Small intestine (tissue), 7 donors: ENCODE measurements around the gene TBXAS1. TPM values are rescaled to one million over a fixed set of nuclear protein-coding genes. Genes with fewer than 3 reads are reported as not detected.
A peak's percentile ranks its signal among the peaks of the same experiment; 100 is the strongest.

Experiments used
- DNase-seq, 2 donors: peaks; one replicate each; pipeline versions ENCODE4 v3.0.0 to v3.0.0-alpha.2; 2013
- FAIRE-seq: peaks from 2 replicates; lab custom pipeline; 2012; peaks lifted over from hg19 to GRCh38; lab: Jason Lieb, UNC
- H3K27ac ChIP-seq, 3 donors: one replicate each; pipeline ENCODE4 v1.5.1; 2013; ENCODE audit warnings: low read length in 2 of 3, mild to moderate bottlenecking in 2 of 3, control low read depth in 1 of 3, inconsistent platforms in 1 of 3, low read depth in 1 of 3, moderate library complexity in 1 of 3
- H3K27me3 ChIP-seq, 3 donors: one replicate each; pipeline ENCODE4 v1.6.1; 2013; ENCODE audit warnings: low read length in 3 of 3, inconsistent platforms in 1 of 3; ENCODE audit not compliant: control insufficient read depth in 3 of 3, insufficient read depth in 3 of 3
- H3K36me3 ChIP-seq, 3 donors: one replicate each; pipeline ENCODE4 v1.6.1; 2013; ENCODE audit warnings: low read length in 3 of 3, inconsistent platforms in 1 of 3, low read depth in 1 of 3, mild to moderate bottlenecking in 1 of 3, moderate library complexity in 1 of 3; ENCODE audit not compliant: control insufficient read depth in 3 of 3, insufficient read depth in 2 of 3
- H3K4me1 ChIP-seq, 3 donors: one replicate each; pipeline ENCODE4 v1.6.1; 2013; ENCODE audit warnings: low read length in 2 of 3, inconsistent platforms in 1 of 3, low read depth in 1 of 3, mild to moderate bottlenecking in 1 of 3, moderate library complexity in 1 of 3; ENCODE audit not compliant: control insufficient read depth in 3 of 3, insufficient read depth in 2 of 3
- H3K4me3 ChIP-seq, 3 donors: one replicate each; pipeline ENCODE4 v1.5.1; 2013; ENCODE audit warnings: low read length in 3 of 3, control low read depth in 1 of 3, inconsistent platforms in 1 of 3, low read depth in 1 of 3, mild to moderate bottlenecking in 1 of 3, moderate library complexity in 1 of 3
- H3K9me3 ChIP-seq, 2 donors: one replicate each; pipeline ENCODE4 v1.6.1; 2013; ENCODE audit warnings: low read depth in 1 of 2, low read length in 1 of 2; ENCODE audit not compliant: control insufficient read depth in 2 of 2, insufficient read depth in 1 of 2
- WGBS, 3 donors: extraction: QIAGEN DNeasy Blood & Tissue Kit; methylation state at CpG; one replicate each; pipeline ENCODE4 v1.1.7; 2013; 5-methylcytosine and 5-hydroxymethylcytosine counted together
- polyA plus RNA-seq, 4 donors: library from polyadenylated mRNA; stranded (reverse) in 3 of 4; unstranded in 1 of 4; fragments of 200-250 nt in 3 of 4; fragments of 120-200 nt in 1 of 4; gene quantifications; one replicate each; pipeline versions ENCODE4 v1.2.1 to v1.2.3, GENCODE V29; 2013
- donor health status: healthy with polysubstance abuse.
- donor health status: control.
- donor health status: control.
- donor health status: Bipolar disorder and iron deficiency.
- donor health status: healthy.

TBXAS1 gene
- polyA plus RNA-seq, 4 donors, result 1.1 to 8.2 (median 7.0) TPM

GRCh38 chr7:139820089-139820488, 9.0 kb upstream of the TBXAS1 start:
- no peaks in the 10 kb centered on the region for H3K36me3 ChIP-seq
- peaks cover 0 to 3% (median 0%) of the 10 kb centered on the region in 3 donors for H3K27me3 ChIP-seq
- no peak for FAIRE-seq
- H3K9me3 ChIP-seq, result peaks cover 0 to 16% of the 10 kb centered on the region in 2 donors
- WGBS, 3 donors, result 89 to 96% (median 96%) methylated on average over 4 of the region's 4 CpGs
- H3K4me3 ChIP-seq, result no peak overlapping the region
- no peak overlapping the region for H3K27ac ChIP-seq
- no peaks in the 10 kb centered on the region for H3K4me1 ChIP-seq
- DNase-seq, result no peak

GRCh38 chr7:139821349-139822105, 7.5 kb upstream of the TBXAS1 start:
- Histone ChIP-seq H3K9me3 (peaks cover 0 to 9% of the 10 kb centered on the region in 2 donors), H3K4me1 (no peaks in the 10 kb centered on the region), H3K27me3 (peaks cover 0 to 3% (median 0%) of the 10 kb centered on the region in 3 donors), H3K27ac (no peak overlapping the region), H3K36me3 (no peaks in the 10 kb centered on the region), H3K4me3 (no peak overlapping the region)
- FAIRE-seq, result no peak
- 68 to 75% (median 72%) methylated on average over 14 of the region's 14 CpGs for WGBS, 3 donors
- no peak for DNase-seq

- Histone ChIP-seq H3K36me3 (no peaks in the 10 kb centered on the region), H3K4me3 (no peak overlapping the region), H3K27ac (no peak overlapping the region), H3K4me1 (no peaks in the 10 kb centered on the region), H3K27me3 (peaks cover 0 to 3% (median 0%) of the 10 kb centered on the region in 3 donors), H3K9me3 (no peaks in the 10 kb centered on the region)
- DNase-seq (no peak), FAIRE-seq (no peak)
- WGBS, 3 donors, result 95 to 97% (median 96%) methylated on average over 9 of the region's 9 CpGs
These were observed 6.2 kb upstream of the TBXAS1 start for GRCh38 chr7:139822855-139823254.

DNA sequence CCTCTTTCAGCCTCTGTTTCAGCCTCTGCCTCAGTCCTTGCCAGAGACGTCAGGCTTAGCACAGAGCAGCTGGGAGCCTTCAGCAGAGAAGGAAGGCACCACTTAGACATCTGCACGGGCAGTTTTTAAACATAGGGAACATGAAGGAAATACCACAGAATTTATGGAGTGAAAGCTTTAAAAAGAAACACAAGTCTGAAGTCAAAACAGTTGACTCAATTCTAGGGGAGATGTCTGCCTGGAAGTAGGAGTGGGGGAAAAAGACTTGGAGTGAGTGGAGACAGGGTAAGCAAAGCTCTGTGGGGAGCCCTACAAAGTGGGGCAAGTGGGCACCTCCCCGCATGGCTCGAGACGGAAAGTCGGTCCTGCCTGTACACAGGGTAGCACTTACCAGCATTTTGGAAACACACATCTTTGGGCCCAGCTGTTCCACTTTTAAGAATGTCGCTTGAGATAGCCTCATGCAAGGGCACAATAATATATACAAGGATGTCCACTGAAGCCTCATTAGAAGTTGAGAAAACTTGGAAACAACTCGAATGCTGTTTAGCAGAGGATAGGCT, 5.0 kb upstream of the TBXAS1 start:
- FAIRE-seq, result no peak
- Histone ChIP-seq H3K36me3 (no peaks in the 10 kb centered on the region), H3K9me3 (peaks cover 0 to 3% of the 10 kb centered on the region in 2 donors), H3K27ac (peak overlapping the region in 1 of 3 donors; percentile 50), H3K4me3 (no peak overlapping the region), H3K27me3 (peaks cover 0 to 3% (median 0%) of the 10 kb centered on the region in 3 donors), H3K4me1 (peaks cover 0 to under 1% (median 0%) of the 10 kb centered on the region in 3 donors)
- 65 to 88% (median 80%) methylated on average over 8 of the region's 8 CpGs for WGBS, 3 donors
- no peak for DNase-seq

GRCh38 chr7:139825666-139826290, 3.3 kb upstream of the TBXAS1 start:
- FAIRE-seq, result no peak
- WGBS, 3 donors, result 72 to 76% (median 75%) methylated on average over 9 of the region's 9 CpGs
- no peak overlapping the region for H3K4me3 ChIP-seq

DNA sequence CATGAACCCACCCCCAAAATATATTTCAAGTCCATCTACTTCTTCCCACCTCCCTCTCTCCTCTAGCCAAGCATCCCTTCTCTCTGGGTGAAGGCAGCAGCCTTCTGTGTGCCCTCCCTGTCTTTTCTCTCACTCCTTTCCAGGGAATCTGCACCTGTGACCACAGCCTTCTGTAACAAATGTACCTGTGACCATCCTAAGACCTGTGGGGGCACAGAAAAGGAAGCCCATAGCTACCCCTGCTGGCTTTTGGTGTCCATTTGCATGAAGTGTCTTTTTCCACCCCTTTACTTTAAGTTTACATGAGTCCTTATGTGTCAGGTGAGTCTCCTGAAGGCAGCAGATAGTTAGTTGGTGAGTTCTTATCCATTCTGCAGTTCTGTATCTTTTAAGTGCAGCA, 2.0 kb upstream of the TBXAS1 start:
- Histone ChIP-seq H3K27ac (no peak overlapping the region), H3K4me3 (no peak overlapping the region), H3K36me3 (no peaks in the 10 kb centered on the region), H3K9me3 (peaks cover 0 to 3% of the 10 kb centered on the region in 2 donors), H3K4me1 (peaks cover 0 to 8% (median 0%) of the 10 kb centered on the region in 3 donors), H3K27me3 (no peaks in the 10 kb centered on the region)
- FAIRE-seq, result no peak
- no peak for DNase-seq

More at GRCh38 chr7:139825666-139826290, 3.3 kb upstream of the TBXAS1 start:
- DNase-seq, result no peak
- Histone ChIP-seq H3K27me3 (peaks cover 0 to 3% (median 0%) of the 10 kb centered on the region in 3 donors), H3K36me3 (no peaks in the 10 kb centered on the region), H3K9me3 (peaks cover 0 to 3% of the 10 kb centered on the region in 2 donors), H3K27ac (no peak overlapping the region), H3K4me1 (peaks cover 0 to 8% (median 0%) of the 10 kb centered on the region in 3 donors)

DNA sequence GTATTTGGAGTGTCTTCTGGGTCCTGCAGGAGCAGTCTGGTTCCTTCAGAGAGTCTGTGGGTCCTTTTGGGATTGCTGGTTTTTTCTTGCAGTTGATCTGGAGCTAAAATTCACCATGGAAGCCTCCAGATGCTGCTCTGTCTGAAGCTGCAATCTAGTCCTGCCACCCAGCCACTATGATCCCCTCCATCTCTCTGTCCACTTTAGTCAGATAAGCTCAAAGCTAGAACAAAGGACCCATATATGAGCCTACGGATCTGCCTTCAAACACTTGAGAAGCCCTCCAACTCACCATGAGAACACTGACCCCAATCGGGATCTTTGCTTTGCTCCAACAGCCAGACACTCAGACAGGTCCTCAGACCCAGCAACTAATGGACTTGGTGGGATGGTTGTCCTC, 618 bp upstream of the TBXAS1 start:
- Histone ChIP-seq H3K4me3 (no peak overlapping the region), H3K27ac (peak overlapping the region in 1 of 3 donors; percentile 73), H3K27me3 (no peaks in the 10 kb centered on the region), H3K9me3 (peaks cover 0 to 3% of the 10 kb centered on the region in 2 donors), H3K36me3 (no peaks in the 10 kb centered on the region), H3K4me1 (peaks cover 0 to 8% (median 0%) of the 10 kb centered on the region in 3 donors)
- 86 to 100% (median 100%) methylated on average over 2 of the region's 2 CpGs for WGBS, 3 donors
- no peak for DNase-seq
- no peak for FAIRE-seq

DNA sequence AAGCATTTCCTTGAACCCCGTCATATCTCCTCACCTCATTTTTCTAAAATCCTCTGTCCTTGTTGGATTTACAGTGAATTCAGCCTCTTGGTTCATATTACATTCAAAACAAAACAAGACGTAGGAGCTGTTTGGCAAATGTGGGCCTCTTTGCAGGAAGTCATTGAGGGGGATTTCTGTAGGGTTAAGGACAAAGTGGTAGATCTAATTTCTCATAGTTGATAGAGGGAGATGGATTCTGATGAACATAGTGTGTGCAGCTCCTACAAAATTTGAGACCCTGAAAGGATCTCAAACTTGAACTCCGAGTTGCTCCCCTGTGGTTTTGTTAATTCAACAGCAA, 682 bp downstream of the TBXAS1 start:
- DNase-seq (no peak), FAIRE-seq (no peak)
- Histone ChIP-seq H3K9me3 (peaks cover 0 to 3% of the 10 kb centered on the region in 2 donors), H3K4me1 (peaks cover 0 to 8% (median 0%) of the 10 kb centered on the region in 3 donors), H3K36me3 (no peaks in the 10 kb centered on the region), H3K27me3 (no peaks in the 10 kb centered on the region), H3K4me3 (no peak overlapping the region), H3K27ac (peak overlapping the region in 1 of 3 donors; percentile 86)
- WGBS, 3 donors, result 43 to 58% (median 51%) methylated on average over 3 of the region's 3 CpGs
